NB4 (cell line): ENCODE measurements around the gene KCNQ4.

Experiments
- CTCF ChIP-seq: IDR thresholded peaks from one replicate; pipeline ENCODE4 v1.5.1; 2012; ENCODE audit warnings: low read depth, low read length
- POLR2A ChIP-seq: IDR thresholded peaks from 2 replicates; pipeline ENCODE4 v1.6.1; 2011; ENCODE audit warnings: mild to moderate bottlenecking; ENCODE audit not compliant: insufficient read length; ENCODE audit errors: extremely low read depth

GRCh38 chr1:40763742-40764532, 19.6 kb upstream of the KCNQ4 start:
- no peak for TF ChIP-seq CTCF
- TF ChIP-seq POLR2A, result no peak
